DMS79 treated with DMSO at 0.1 percent for 48 hours (cell line): ENCODE data around the gene ZBP1.

ENCODE experiments used
- DNase-seq: peaks from one replicate; lab custom pipeline; 2025; lab: John Stamatoyannopoulos, UW

Gene ZBP1

DNA sequence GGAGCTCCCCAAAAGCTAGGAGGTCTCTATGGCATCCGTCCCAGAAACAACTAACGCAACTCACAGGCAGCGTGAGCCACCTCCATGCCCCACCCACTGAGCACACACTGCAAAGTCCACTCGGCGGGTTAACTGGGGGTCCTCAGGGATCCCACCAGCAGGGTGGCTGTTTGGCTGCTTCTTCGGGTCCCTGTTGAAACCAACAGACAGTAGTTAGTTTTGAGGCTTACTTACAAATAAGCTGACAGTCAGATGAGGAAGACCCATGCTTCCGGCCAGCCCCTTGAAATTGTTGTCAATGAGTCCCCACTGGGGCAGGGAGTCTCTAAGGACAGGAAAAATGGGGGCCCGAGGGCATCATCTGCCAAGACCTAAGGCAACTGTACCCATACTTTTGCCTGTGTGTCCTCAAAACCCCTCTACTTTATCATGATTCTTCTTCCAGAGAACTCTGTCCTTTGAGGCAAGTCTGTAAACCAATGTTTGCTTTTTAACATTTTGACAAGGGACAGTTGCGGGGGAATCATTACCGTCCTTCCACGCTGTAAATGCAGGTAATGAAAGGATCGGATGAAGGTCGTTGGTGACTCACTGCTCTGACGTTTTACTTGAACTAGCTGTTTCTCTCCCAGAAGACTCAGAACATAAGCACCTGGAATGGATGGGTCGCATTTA, 61.5 kb downstream of the ZBP1 start:
- DNase-seq, result no peak

DNA sequence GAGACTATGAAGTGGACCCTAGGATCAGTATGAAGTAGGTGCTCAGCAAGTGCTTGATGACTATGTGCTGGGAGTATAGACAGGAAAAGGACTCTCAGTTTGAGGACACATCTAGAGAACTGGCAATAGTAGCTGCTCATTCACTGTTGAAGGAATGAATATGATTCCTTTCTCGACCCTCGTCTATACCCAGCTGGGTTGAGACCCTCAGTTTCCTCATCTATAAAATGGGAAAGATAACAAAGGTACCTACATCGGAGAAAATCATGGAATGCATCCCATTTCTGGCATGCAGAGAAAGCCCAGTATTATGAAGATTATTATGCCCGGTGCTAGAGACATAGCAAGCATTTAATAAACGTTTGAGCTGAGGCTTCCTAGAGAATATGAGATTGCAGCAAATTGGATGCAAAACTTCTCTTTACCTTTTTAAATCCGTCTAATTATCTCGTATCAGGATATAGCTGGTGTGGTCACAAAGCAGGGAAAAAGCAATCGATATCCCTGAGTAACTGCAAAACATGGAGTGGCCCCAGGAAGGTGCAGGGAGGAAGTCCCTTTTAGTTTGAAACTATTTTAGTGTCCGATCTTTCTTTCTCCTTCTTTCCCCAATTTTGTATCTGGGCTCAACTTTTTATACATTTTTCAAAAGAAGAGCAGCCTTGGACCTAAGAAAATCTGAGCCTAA, 62.2 kb downstream of the ZBP1 start:
- DNase-seq, result no peak

DNA sequence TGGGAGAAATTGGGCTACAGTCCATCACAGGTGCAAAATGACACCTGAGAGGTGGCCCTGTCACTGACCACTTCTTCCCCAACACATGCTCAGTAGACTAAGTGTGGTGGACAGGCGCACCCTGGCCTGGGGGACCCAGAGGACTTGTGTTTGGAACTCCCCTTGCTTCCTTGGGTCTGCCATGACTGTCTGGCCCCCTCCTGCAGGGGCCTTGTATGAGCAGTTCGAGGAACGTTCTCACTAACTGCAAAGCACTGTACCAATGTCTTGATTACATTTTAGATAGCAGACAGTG, 63.3 kb downstream of the ZBP1 start:
- no peak for DNase-seq

DNA sequence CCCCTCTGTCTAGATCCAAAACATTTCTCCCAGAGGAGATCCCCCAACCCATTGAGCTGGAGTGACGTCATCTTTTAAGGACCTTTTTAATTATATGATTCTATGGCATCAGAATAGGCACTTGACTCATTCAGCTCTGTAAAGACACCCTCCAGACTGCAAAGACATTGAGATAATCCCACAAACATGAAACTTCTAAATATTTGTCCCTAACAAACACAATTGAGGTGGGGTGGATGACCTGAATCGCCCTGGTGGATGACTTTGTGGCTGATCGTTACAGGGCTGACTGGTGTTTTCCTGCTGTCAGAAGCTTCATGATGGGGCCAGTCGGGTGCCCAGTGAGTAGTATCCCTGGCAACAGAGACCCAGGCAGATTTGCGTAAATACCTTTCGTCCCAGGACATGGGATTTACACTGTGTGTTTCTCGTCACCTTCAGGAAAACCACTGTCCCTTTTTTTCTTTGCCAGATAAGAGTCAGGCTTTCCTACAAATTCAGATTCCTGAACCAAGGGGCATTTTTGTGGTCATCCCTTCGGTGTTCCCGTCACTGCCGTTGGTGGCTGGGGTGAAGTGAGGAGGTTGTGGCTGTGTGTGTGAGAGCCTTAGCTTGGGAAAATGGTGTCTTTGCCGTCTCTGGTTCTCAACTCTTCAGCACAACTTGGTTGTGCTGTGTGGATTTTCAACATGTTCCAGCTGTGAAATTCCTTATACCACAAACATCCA, 64.6 kb downstream of the ZBP1 start:
- DNase-seq, result no peak
